Measurements from ENCODE around the gene CHAC1.

DNA sequence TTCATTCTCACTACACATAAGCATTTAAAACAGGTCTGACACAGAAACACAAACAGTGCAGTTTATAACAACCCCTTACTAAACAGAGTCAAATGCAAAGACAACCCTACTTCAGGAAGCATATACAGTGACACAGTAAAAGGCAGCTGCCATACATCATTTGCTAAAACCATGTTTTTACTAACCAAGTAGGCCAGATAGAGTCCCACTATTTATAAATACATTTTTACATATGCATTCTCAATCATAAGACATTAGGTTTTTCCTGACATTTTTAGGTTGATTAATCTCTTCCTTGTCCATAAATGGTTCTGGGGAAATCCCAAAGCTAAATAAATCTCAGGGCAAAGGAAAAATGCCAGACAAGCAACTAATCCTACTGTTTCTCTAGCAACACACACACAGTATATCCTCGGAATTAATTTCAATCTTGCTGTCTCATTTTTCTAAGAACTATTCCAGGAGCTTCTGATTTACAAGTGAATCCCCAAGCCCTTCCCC, 39.0 kb downstream of the CHAC1 start:
- TF ChIP-seq, protein P1, sequence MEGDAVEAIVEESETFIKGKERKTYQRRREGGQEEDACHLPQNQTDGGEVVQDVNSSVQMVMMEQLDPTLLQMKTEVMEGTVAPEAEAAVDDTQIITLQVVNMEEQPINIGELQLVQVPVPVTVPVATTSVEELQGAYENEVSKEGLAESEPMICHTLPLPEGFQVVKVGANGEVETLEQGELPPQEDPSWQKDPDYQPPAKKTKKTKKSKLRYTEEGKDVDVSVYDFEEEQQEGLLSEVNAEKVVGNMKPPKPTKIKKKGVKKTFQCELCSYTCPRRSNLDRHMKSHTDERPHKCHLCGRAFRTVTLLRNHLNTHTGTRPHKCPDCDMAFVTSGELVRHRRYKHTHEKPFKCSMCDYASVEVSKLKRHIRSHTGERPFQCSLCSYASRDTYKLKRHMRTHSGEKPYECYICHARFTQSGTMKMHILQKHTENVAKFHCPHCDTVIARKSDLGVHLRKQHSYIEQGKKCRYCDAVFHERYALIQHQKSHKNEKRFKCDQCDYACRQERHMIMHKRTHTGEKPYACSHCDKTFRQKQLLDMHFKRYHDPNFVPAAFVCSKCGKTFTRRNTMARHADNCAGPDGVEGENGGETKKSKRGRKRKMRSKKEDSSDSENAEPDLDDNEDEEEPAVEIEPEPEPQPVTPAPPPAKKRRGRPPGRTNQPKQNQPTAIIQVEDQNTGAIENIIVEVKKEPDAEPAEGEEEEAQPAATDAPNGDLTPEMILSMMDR (conservative IDR thresholded peaks at IDR 0.05 in 1 of 2, IDR thresholded peaks at IDR 0.05 in 1 of 2; ENCODE audit: low read depth in 1 of 2, low read length in 2 of 2), result no peak
- no peak for TF ChIP-seq EZH2 (IDR thresholded peaks at IDR 0.05; ENCODE audit: low read length, missing control alignments)

Data from fibroblast of lung (primary cell).